ENCODE results near the gene STAT5B.

Gene STAT5B

GRCh38 chr17:42275527-42276358 lies 448 bp downstream of the STAT5B start:
- DNase-seq (ENCODE audit: low read depth): peak; percentile 52
- peak overlapping the region; percentile 80 for H3K4me3 ChIP-seq (ENCODE audit: low read depth, low read length)
- TF ChIP-seq CTCF (conservative IDR thresholded peaks at IDR 0.05; ENCODE audit: low read depth, low read length): no peak

GRCh38 chr17:42274812-42275526 lies 1.2 kb downstream of the STAT5B start:
- H3K4me3 ChIP-seq (ENCODE audit: low read depth, low read length): peak overlapping the region; percentile 80
- TF ChIP-seq CTCF (conservative IDR thresholded peaks at IDR 0.05; ENCODE audit: low read depth, low read length): no peak
- DNase-seq (ENCODE audit: low read depth): peak; percentile 48

GRCh38 chr17:42274253-42274542 lies 2.0 kb downstream of the STAT5B start:
- no peak for DNase-seq (ENCODE audit: low read depth)
- TF ChIP-seq CTCF (conservative IDR thresholded peaks at IDR 0.05; ENCODE audit: low read depth, low read length): no peak
- H3K4me3 ChIP-seq (ENCODE audit: low read depth, low read length): no peak overlapping the region

- no peak for TF ChIP-seq CTCF (conservative IDR thresholded peaks at IDR 0.05; ENCODE audit: low read depth, low read length)
- DNase-seq (ENCODE audit: low read depth): no peak
- H3K4me3 ChIP-seq (ENCODE audit: low read depth, low read length): no peak overlapping the region
Observed at GRCh38 chr17:42273474-42274252, 2.5 kb downstream of the STAT5B start.

GRCh38 chr17:42272162-42272907 lies 3.9 kb downstream of the STAT5B start:
- no peak overlapping the region for H3K4me3 ChIP-seq (ENCODE audit: low read depth, low read length)
- DNase-seq (ENCODE audit: low read depth): no peak
- TF ChIP-seq CTCF (conservative IDR thresholded peaks at IDR 0.05; ENCODE audit: low read depth, low read length): no peak

GRCh38 chr17:42271779-42272035 lies 4.5 kb downstream of the STAT5B start:
- DNase-seq (ENCODE audit: low read depth): no peak
- no peak for TF ChIP-seq CTCF (conservative IDR thresholded peaks at IDR 0.05; ENCODE audit: low read depth, low read length)
- no peak overlapping the region for H3K4me3 ChIP-seq (ENCODE audit: low read depth, low read length)
